Endodermal cell (in vitro differentiated cells): Measurements from ENCODE around the gene LRMDA. TPM values are rescaled to one million over a fixed set of nuclear protein-coding genes. Genes with fewer than 3 reads are reported as not detected.

ENCODE experiments used
- DNase-seq: peaks from one replicate; pipeline ENCODE4 v3.0.0-alpha.2; 2017
- H3K27ac ChIP-seq: 2 replicates; pipeline ENCODE4 v1.5.1; 2013; ENCODE audit warnings: mild to moderate bottlenecking, low read depth, low read length, moderate library complexity
- H3K27me3 ChIP-seq: 2 replicates; pipeline ENCODE4 v1.6.1; 2013; ENCODE audit warnings: mild to moderate bottlenecking, low read length, moderate library complexity; ENCODE audit not compliant: insufficient read depth, control insufficient read depth, poor library complexity, severe bottlenecking
- H3K36me3 ChIP-seq: 2 replicates; pipeline ENCODE4 v1.7.0; 2013; ENCODE audit warnings: mild to moderate bottlenecking, low read length, moderate library complexity; ENCODE audit not compliant: control insufficient read depth, insufficient read depth
- H3K4me1 ChIP-seq: one replicate; pipeline ENCODE4 v1.7.0; 2013; ENCODE audit warnings: low read length; ENCODE audit not compliant: control insufficient read depth, insufficient read depth
- H3K4me3 ChIP-seq: 2 replicates; pipeline ENCODE4 v1.5.1; 2013; ENCODE audit warnings: mild to moderate bottlenecking, low read length, moderate library complexity
- H3K9ac ChIP-seq: 2 replicates; pipeline ENCODE4 v1.6.1; 2013; ENCODE audit warnings: mild to moderate bottlenecking, low read length, moderate library complexity; ENCODE audit not compliant: poor library complexity, severe bottlenecking; ENCODE audit errors: extremely low read depth
- H3K9me3 ChIP-seq: 2 replicates; pipeline ENCODE4 v1.6.1; 2013; ENCODE audit warnings: mild to moderate bottlenecking, low read length, moderate library complexity; ENCODE audit not compliant: control insufficient read depth
- H3K27ac Mint-ChIP-seq: 2 replicates; pipeline ENCODE4 v1.8.0; 2020; ENCODE audit warnings: mixed read lengths
- H3K27me3 Mint-ChIP-seq: 2 replicates; pipeline ENCODE4 v1.8.0; 2021; ENCODE audit warnings: mild to moderate bottlenecking, mixed read lengths; ENCODE audit not compliant: insufficient read depth
- H3K36me3 Mint-ChIP-seq: 2 replicates; pipeline ENCODE4 v1.8.0; 2020; ENCODE audit warnings: low read depth, mixed read lengths
- H3K4me1 Mint-ChIP-seq: 2 replicates; pipeline ENCODE4 v1.8.0; 2020; ENCODE audit warnings: mixed read lengths
- H3K4me3 Mint-ChIP-seq: 2 replicates; pipeline ENCODE4 v1.8.0; 2020; ENCODE audit warnings: mild to moderate bottlenecking, moderate library complexity, mixed read lengths
- H3K9me3 Mint-ChIP-seq: 2 replicates; pipeline ENCODE4 v1.8.0; 2020; ENCODE audit warnings: mild to moderate bottlenecking, mixed read lengths
- WGBS, 2 experiments: methylation state at CpG; one replicate each; pipeline versions ENCODE4 v1.1.5 to v1.1.7; 2013; ENCODE audit warnings: missing lambda C conversion rate in 2 of 2, mixed read lengths in 1 of 2; ENCODE audit not compliant: insufficient coverage in 1 of 2, insufficient read length in 1 of 2; 5-methylcytosine and 5-hydroxymethylcytosine counted together
- total RNA-seq, 2 donors: library from RNA; stranded (reverse); fragmentation: NEBNext Ultra II Directional in 1 of 2; extraction: Animal tissue kit (Norgen Biotek cat#: 25700) in 1 of 2; gene quantifications; 2 replicates in 1 of 2; 3 replicates in 1 of 2; pipeline ENCODE4 v1.2.1, GENCODE V29; 2021
- TF ChIP-seq, protein P1 (sequence below): fragments of 200-600 bp; sonication (generic); conservative IDR thresholded peaks from 2 replicates; pipeline ENCODE4 v1.5.0; 2021; ENCODE audit warnings: antibody characterized with exemption, mild to moderate bottlenecking

The LRMDA gene
- total RNA-seq, 2 donors from 2014 or later: 1.7 to 5.1 TPM

DNA sequence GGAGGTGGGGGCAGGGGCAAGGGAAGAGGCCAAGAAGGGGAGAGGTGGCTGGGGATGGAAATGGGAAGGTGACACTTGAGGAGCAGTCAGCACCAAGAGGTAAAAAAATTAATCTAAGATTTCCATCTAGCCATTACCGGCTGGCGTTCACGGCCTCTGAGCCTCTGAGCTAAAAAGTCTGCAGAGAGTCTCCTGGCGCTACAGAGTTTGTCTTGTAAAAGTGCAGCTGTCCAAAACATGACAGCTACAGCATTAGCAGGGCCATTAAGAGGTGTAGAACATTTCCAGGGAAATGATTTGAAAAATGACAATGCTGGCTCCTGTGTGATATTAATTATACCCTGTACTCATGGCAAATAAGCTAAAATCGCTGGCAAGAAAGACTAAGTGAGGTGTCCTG, 167.6 kb downstream of the LRMDA start:
- H3K36me3 ChIP-seq: no peaks in the 10 kb centered on the region
- WGBS, 2 experiments: 91 to 94% methylated on average over 5 of the region's 5 CpGs
- H3K4me3 ChIP-seq: no peak overlapping the region
- H3K9me3 Mint-ChIP-seq: no peaks in the 10 kb centered on the region
- H3K36me3 Mint-ChIP-seq: no peaks in the 10 kb centered on the region
- peaks cover 49% of the 10 kb centered on the region for H3K27me3 ChIP-seq
- DNase-seq: no peak
- H3K9ac ChIP-seq: no peak overlapping the region
- H3K4me1 Mint-ChIP-seq: peaks cover 24% of the 10 kb centered on the region
- no peak overlapping the region for H3K27ac ChIP-seq
- H3K27me3 Mint-ChIP-seq: peaks cover 62% of the 10 kb centered on the region
- TF ChIP-seq, protein P1, sequence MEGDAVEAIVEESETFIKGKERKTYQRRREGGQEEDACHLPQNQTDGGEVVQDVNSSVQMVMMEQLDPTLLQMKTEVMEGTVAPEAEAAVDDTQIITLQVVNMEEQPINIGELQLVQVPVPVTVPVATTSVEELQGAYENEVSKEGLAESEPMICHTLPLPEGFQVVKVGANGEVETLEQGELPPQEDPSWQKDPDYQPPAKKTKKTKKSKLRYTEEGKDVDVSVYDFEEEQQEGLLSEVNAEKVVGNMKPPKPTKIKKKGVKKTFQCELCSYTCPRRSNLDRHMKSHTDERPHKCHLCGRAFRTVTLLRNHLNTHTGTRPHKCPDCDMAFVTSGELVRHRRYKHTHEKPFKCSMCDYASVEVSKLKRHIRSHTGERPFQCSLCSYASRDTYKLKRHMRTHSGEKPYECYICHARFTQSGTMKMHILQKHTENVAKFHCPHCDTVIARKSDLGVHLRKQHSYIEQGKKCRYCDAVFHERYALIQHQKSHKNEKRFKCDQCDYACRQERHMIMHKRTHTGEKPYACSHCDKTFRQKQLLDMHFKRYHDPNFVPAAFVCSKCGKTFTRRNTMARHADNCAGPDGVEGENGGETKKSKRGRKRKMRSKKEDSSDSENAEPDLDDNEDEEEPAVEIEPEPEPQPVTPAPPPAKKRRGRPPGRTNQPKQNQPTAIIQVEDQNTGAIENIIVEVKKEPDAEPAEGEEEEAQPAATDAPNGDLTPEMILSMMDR: no peak
- H3K4me1 ChIP-seq: no peaks in the 10 kb centered on the region
- no peak overlapping the region for H3K27ac Mint-ChIP-seq
- H3K9me3 ChIP-seq: no peaks in the 10 kb centered on the region
- no peak overlapping the region for H3K4me3 Mint-ChIP-seq

DNA sequence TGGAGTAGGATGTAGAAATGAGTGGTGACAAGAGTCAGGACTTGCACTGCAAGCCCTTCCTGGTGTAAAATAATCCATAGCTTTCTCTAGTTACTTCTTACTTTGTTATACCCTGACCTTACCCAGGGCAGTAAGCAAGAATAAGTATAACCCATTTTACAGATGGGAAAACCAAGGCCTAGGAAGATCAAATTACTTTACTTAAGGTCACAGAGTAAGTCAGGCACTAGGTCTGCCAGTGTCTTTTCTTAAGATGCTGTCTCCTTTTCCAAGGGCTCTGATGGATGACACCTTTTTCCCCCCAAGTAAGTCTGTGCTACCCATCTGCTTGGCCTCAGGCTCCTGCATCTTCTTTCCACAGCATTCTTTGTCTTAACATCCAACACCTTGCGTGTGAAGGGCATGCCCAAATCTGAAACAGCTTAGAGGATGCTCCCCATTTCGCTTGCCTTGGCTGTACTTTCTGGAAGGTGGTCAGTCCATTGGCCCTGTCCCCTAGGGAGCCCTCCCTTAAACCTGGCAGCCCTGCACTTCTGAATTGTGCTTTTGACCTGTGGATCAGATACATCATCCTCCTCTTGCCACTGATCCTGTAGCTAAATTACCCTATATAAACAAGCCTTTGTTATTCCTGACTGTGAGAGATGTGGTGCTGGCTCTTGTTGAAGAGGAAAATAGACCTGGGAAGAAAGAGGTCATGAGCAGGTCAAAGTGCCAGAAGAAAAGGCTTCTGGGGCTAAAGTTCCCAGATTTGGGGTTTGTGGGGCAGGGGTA, 168.6 kb downstream of the LRMDA start:
- H3K27ac ChIP-seq: no peak overlapping the region
- H3K27me3 Mint-ChIP-seq: peaks cover 73% of the 10 kb centered on the region
- H3K27ac Mint-ChIP-seq: no peak overlapping the region

DNA sequence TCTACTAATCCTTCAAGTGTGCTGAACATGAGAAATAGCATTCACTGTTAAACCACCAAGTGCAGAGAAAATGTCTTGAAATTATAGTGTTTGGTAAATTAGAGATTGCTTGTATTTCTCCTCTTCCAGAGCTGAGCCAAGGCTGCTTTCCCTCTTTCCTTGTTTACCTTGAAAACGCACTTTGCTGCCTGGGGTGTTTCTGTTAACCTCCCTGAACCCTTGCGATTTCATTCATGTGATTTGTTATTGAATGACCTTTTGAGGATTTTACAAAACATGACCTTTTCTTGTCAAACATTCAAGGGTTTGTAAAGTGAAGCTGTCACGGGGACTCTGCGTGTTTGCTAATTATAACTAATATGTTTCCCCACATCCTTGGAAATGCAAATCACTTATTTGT, 169.4 kb downstream of the LRMDA start:
- peaks cover 80% of the 10 kb centered on the region for H3K27me3 Mint-ChIP-seq
- no peak overlapping the region for H3K4me3 Mint-ChIP-seq
- TF ChIP-seq, protein P1: no peak
- no peaks in the 10 kb centered on the region for H3K9me3 Mint-ChIP-seq
- peaks cover 49% of the 10 kb centered on the region for H3K27me3 ChIP-seq
- WGBS, 2 experiments: 15 to 31% methylated on average over 2 to 4 of the region's 4 CpGs
- no peak overlapping the region for H3K4me3 ChIP-seq
- H3K27ac ChIP-seq: no peak overlapping the region
- no peaks in the 10 kb centered on the region for H3K36me3 Mint-ChIP-seq
- H3K4me1 Mint-ChIP-seq: peaks cover 24% of the 10 kb centered on the region
- DNase-seq: no peak
- no peaks in the 10 kb centered on the region for H3K9me3 ChIP-seq
- H3K9ac ChIP-seq: no peak overlapping the region
- H3K4me1 ChIP-seq: no peaks in the 10 kb centered on the region
- H3K27ac Mint-ChIP-seq: no peak overlapping the region
- H3K36me3 ChIP-seq: no peaks in the 10 kb centered on the region

More for the DNA sequence above, 168.6 kb downstream of the LRMDA start:
- Mint-ChIP-seq H3K9me3 (no peaks in the 10 kb centered on the region), H3K4me3 (no peak overlapping the region), H3K36me3 (no peaks in the 10 kb centered on the region), H3K4me1 (peaks cover 24% of the 10 kb centered on the region)
- no peaks in the 10 kb centered on the region for H3K4me1 ChIP-seq
- WGBS, 2 experiments: 50 to 61% methylated on average over 2 of the region's 2 CpGs
- TF ChIP-seq, protein P1: no peak
- DNase-seq: peak; percentile 59
- peaks cover 49% of the 10 kb centered on the region for H3K27me3 ChIP-seq
- no peaks in the 10 kb centered on the region for H3K9me3 ChIP-seq
- H3K36me3 ChIP-seq: no peaks in the 10 kb centered on the region
- H3K4me3 ChIP-seq: no peak overlapping the region
- H3K9ac ChIP-seq: no peak overlapping the region
